WTC11 (cell line): ENCODE data around the gene CD80. TPM values are rescaled to one million over a fixed set of nuclear protein-coding genes. Genes with fewer than 3 reads are reported as not detected.

Experiments used
- ATAC-seq: fragments of 200-7000 bp; cut with Tn5 transposase; 2 replicates; pipeline ENCODE4 v1.10.0; 2021; ENCODE audit warnings: mild to moderate bottlenecking, moderate library complexity
- CTCF ChIA-PET: fragments of 300-600 bp; sonication (Branson Sonifier 250); formaldehyde crosslinking; loops from one replicate; lab custom pipeline; 2021; ENCODE audit warnings: antibody characterized with exemption; lab: Charles Lee
- POLR2A ChIA-PET: fragments of 350-600 bp; sonication (Branson Sonifier 250); formaldehyde crosslinking; loops from one replicate; lab custom pipeline; 2021; ENCODE audit warnings: antibody characterized with exemption; lab: Charles Lee
- DNase-seq: peaks from one replicate; pipeline ENCODE4 v3.0.0; 2021; ENCODE audit warnings: low spot score
- H3K27ac Mint-ChIP-seq: 2 replicates; pipeline ENCODE4 v1.8.0; 2021; ENCODE audit warnings: mixed read lengths
- H3K27me3 Mint-ChIP-seq: 2 replicates; pipeline ENCODE4 v1.8.0; 2021; ENCODE audit warnings: low read depth, mild to moderate bottlenecking, moderate library complexity, mixed read lengths
- H3K36me3 Mint-ChIP-seq: 2 replicates; pipeline ENCODE4 v1.8.0; 2021; ENCODE audit warnings: mixed read lengths
- H3K4me1 Mint-ChIP-seq: 2 replicates; pipeline ENCODE4 v1.8.0; 2022; ENCODE audit warnings: mixed read lengths
- H3K4me3 Mint-ChIP-seq: 2 replicates; pipeline ENCODE4 v1.8.0; 2021; ENCODE audit warnings: mild to moderate bottlenecking, moderate library complexity, mixed read lengths
- H3K9me3 Mint-ChIP-seq: 2 replicates; pipeline ENCODE4 v1.8.0; 2021; ENCODE audit warnings: mixed read lengths
- FOXP1 ChIP-seq: sonication (generic); formaldehyde crosslinking; IDR thresholded peaks from 2 replicates; pipeline ENCODE4 v1.8.0; 2022; ENCODE audit warnings: missing genetic modification reagents, mild to moderate bottlenecking, moderate library complexity, borderline replicate concordance
- GTF2I ChIP-seq: fragments of 250-450 bp; sonication (Bioruptor Pico); conservative IDR thresholded peaks from 2 replicates; pipeline ENCODE4 v1.4.0; 2021; ENCODE audit warnings: mild to moderate bottlenecking
- JAZF1 ChIP-seq: fragments of 250-450 bp; sonication (Bioruptor Pico); IDR thresholded peaks from 2 replicates; pipeline ENCODE4 v1.9.0; 2021; ENCODE audit warnings: moderate library complexity, mild to moderate bottlenecking, inconsistent platforms
- MYBL2 ChIP-seq: sonication (generic); formaldehyde crosslinking; IDR thresholded peaks from 2 replicates; pipeline ENCODE4 v1.8.1; 2023; ENCODE audit warnings: mild to moderate bottlenecking, moderate library complexity, missing genetic modification reagents
- SP1 ChIP-seq: sonication (generic); formaldehyde crosslinking; conservative IDR thresholded peaks from 2 replicates; pipeline ENCODE4 v1.8.1; 2022; ENCODE audit warnings: missing genetic modification reagents
- ZBTB21 ChIP-seq: sonication (generic); formaldehyde crosslinking; IDR thresholded peaks from 2 replicates; pipeline ENCODE4 v1.8.1; 2023; ENCODE audit warnings: mild to moderate bottlenecking, missing genetic modification reagents, borderline replicate concordance
- total RNA-seq: library from RNA; stranded (reverse); gene quantifications from 3 replicates; pipeline ENCODE4 v1.2.3, GENCODE V29; 2021
- TF ChIP-seq, protein P1 (sequence below): fragments of 250-450 bp; sonication (Bioruptor Pico); conservative IDR thresholded peaks from 2 replicates; pipeline ENCODE4 v1.9.0; 2021; ENCODE audit warnings: mild to moderate bottlenecking
- TF ChIP-seq, protein P2 (sequence below): sonication (generic); formaldehyde crosslinking; IDR thresholded peaks from 2 replicates; pipeline ENCODE4 v1.8.0; 2022; ENCODE audit warnings: mild to moderate bottlenecking, missing genetic modification reagents
- TF ChIP-seq, protein P3 (sequence below): sonication (generic); formaldehyde crosslinking; conservative IDR thresholded peaks from 2 replicates; pipeline ENCODE4 v1.8.1; 2023; ENCODE audit warnings: mild to moderate bottlenecking, low read depth, missing genetic modification reagents, moderate library complexity
- TF ChIP-seq, protein P4 (sequence below): sonication (generic); formaldehyde crosslinking; IDR thresholded peaks from 2 replicates; pipeline ENCODE4 v1.8.1; 2022; ENCODE audit warnings: missing genetic modification reagents, borderline replicate concordance
- TF ChIP-seq, protein P5 (sequence below): fragments of 250-450 bp; sonication (Bioruptor Pico); IDR thresholded peaks from 2 replicates; pipeline ENCODE4 v1.9.0; 2021; ENCODE audit warnings: mild to moderate bottlenecking
- TF ChIP-seq, protein P6 (sequence below): sonication (generic); formaldehyde crosslinking; IDR thresholded peaks from 2 replicates; pipeline ENCODE4 v1.8.1; 2023; ENCODE audit warnings: mild to moderate bottlenecking, missing genetic modification reagents, moderate library complexity
- TF ChIP-seq, protein P7 (sequence below): sonication (generic); formaldehyde crosslinking; IDR thresholded peaks from 2 replicates; pipeline ENCODE4 v1.8.0; 2022; ENCODE audit warnings: mild to moderate bottlenecking, missing genetic modification reagents
- TF ChIP-seq, protein P8 (sequence below): fragments of 250-450 bp; sonication (Bioruptor Pico); IDR thresholded peaks from 2 replicates; pipeline ENCODE4 v1.9.0; 2021; ENCODE audit warnings: moderate library complexity, mild to moderate bottlenecking, inconsistent platforms, borderline replicate concordance
- TF ChIP-seq, protein P9 (sequence below): sonication (generic); formaldehyde crosslinking; IDR thresholded peaks from 2 replicates; pipeline ENCODE4 v1.8.0; 2023; ENCODE audit warnings: missing genetic modification reagents, mild to moderate bottlenecking, borderline replicate concordance

The CD80 gene
- total RNA-seq, 1 experiment from 2014 or later = 0.24 TPM

DNA sequence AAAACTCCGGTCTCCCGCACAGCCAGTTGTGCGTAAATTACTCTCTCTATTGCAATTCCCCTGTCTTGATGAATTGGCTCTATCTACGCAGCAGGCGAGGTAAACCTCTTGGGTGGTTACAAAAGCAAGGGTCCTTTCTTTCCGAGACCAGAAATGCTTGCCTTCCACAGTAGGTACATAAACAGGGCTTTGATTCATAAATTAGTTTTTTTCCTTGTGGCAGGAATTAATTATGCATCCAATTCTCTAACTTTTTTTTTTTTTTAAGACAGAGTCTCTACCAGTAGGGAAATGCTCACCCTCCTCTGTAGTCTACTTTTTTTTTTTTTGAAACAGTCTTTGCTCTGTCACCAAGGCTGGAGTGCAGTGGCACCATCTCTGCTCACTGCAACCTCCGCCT is 16.3 kb downstream of the CD80 start (continued):
- TF ChIP-seq, protein P1, sequence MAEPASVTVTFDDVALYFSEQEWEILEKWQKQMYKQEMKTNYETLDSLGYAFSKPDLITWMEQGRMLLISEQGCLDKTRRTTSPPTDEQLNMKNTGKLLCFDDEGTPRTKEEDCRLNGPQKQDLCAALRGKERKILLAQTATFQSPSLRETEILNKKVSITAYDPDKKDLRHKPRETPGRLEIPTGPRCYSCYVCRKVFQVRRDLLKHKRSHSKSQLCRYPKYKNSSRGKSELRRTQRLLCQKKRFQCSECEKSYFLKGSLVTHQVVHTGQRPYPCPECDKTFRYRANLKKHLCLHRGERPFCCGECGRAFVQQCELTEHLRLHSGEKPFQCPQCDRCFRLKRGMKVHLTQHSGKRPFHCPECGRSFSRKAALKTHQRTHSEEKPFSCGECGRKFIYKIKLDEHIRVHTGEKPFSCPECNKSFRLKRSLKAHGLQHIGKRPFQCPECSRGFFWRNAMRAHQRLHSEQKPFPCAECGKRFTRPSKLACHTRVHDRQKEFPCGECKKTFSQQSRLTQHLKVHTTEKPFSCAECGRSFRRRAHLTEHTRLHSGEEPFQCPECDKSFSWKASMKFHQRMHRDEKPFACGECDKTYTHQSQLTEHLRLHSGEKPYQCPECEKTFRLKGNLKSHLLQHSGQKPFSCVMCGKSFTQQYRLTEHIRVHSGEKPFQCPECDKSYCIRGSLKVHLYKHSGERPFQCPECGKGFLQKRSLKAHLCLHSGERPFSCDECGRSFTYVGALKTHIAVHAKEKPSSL = no peak

DNA sequence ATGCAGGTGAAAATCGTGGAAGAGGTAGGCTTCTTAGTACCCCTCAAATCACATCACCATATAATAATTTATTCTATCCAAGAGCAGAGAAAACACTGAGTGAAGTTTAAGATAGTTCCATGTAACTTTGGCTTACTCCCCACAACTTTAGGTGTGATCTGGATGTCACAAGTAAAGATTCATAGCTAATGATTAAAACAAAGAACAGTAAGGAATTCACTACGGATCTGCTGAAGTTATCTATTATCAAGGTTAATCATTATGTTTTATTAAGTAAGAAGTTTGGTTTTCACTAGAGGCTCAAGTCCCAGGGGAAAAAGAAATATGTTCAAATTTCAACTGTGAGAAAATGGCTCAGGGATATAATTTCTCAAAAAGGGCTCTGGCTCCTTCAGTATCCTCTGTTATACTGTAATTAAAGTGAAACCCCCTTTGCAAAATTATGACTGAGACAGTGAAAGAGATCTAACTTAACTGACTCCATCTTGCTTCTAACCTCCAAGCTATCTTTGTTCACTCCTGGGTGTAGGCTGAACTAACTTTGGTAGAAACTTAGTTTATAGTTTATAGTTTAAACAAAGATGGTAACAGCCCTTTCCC is 17.1 kb downstream of the CD80 start:
- Mint-ChIP-seq H3K4me3 (no peak overlapping the region), H3K27me3 (peaks cover 4% of the 10 kb centered on the region; the same call in 1 of the 2 replicates), H3K4me1 (no peaks in the 10 kb centered on the region), H3K36me3 (no peaks in the 10 kb centered on the region), H3K9me3 (no peaks in the 10 kb centered on the region), H3K27ac (no peak overlapping the region)
- no peak for TF ChIP-seq GTF2I (CRISPR knock-in tag)
- no peak for ATAC-seq
- POLR2A ChIA-PET = no interaction called here
- CTCF ChIA-PET = no interaction called here
- no peak for DNase-seq

DNA sequence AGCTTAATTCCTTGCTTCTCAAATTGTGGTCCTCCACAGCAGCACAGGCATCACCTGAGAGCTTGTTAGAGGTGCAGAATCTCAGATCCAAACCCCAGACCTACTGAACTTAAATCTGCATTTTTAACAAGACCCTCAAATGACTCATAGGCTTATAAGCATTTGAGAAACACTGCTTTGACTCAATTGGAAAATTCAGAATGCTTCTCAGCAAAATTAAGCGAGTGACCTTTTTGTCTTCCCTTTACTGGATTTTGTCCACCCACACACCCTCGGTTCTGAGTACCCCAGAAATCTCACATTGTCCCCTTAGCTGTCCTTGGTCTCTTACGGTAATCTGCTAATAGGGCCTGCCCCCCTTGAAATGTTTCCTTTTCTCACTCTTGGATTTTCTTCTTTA is 17.9 kb downstream of the CD80 start:
- Mint-ChIP-seq H3K9me3 (no peaks in the 10 kb centered on the region), H3K4me3 (no peak overlapping the region), H3K27me3 (peaks cover 4% of the 10 kb centered on the region; the same call in 1 of the 2 replicates), H3K36me3 (no peaks in the 10 kb centered on the region), H3K4me1 (no peaks in the 10 kb centered on the region), H3K27ac (no peak overlapping the region)
- DNase-seq (no peak), ATAC-seq (no peak)
- POLR2A ChIA-PET = no interaction called here
- CTCF ChIA-PET = no interaction called here
- TF ChIP-seq, protein P2, sequence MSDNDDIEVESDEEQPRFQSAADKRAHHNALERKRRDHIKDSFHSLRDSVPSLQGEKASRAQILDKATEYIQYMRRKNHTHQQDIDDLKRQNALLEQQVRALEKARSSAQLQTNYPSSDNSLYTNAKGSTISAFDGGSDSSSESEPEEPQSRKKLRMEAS (CRISPR knock-in tag) = no peak
- TF ChIP-seq, protein P3, sequence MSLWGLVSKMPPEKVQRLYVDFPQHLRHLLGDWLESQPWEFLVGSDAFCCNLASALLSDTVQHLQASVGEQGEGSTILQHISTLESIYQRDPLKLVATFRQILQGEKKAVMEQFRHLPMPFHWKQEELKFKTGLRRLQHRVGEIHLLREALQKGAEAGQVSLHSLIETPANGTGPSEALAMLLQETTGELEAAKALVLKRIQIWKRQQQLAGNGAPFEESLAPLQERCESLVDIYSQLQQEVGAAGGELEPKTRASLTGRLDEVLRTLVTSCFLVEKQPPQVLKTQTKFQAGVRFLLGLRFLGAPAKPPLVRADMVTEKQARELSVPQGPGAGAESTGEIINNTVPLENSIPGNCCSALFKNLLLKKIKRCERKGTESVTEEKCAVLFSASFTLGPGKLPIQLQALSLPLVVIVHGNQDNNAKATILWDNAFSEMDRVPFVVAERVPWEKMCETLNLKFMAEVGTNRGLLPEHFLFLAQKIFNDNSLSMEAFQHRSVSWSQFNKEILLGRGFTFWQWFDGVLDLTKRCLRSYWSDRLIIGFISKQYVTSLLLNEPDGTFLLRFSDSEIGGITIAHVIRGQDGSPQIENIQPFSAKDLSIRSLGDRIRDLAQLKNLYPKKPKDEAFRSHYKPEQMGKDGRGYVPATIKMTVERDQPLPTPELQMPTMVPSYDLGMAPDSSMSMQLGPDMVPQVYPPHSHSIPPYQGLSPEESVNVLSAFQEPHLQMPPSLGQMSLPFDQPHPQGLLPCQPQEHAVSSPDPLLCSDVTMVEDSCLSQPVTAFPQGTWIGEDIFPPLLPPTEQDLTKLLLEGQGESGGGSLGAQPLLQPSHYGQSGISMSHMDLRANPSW (CRISPR knock-in tag) = no peak
- no peak for TF ChIP-seq JAZF1 (CRISPR knock-in tag)
- TF ChIP-seq, protein P4, sequence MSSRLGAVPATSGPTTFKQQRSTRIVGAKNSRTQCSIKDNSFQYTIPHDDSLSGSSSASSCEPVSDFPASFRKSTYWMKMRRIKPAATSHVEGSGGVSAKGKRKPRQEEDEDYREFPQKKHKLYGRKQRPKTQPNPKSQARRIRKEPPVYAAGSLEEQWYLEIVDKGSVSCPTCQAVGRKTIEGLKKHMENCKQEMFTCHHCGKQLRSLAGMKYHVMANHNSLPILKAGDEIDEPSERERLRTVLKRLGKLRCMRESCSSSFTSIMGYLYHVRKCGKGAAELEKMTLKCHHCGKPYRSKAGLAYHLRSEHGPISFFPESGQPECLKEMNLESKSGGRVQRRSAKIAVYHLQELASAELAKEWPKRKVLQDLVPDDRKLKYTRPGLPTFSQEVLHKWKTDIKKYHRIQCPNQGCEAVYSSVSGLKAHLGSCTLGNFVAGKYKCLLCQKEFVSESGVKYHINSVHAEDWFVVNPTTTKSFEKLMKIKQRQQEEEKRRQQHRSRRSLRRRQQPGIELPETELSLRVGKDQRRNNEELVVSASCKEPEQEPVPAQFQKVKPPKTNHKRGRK (CRISPR knock-in tag) = no peak
- no peak for TF ChIP-seq MYBL2 (CRISPR knock-in tag)
- no peak for TF ChIP-seq FOXP1 (CRISPR knock-in tag)
- TF ChIP-seq, protein P5, sequence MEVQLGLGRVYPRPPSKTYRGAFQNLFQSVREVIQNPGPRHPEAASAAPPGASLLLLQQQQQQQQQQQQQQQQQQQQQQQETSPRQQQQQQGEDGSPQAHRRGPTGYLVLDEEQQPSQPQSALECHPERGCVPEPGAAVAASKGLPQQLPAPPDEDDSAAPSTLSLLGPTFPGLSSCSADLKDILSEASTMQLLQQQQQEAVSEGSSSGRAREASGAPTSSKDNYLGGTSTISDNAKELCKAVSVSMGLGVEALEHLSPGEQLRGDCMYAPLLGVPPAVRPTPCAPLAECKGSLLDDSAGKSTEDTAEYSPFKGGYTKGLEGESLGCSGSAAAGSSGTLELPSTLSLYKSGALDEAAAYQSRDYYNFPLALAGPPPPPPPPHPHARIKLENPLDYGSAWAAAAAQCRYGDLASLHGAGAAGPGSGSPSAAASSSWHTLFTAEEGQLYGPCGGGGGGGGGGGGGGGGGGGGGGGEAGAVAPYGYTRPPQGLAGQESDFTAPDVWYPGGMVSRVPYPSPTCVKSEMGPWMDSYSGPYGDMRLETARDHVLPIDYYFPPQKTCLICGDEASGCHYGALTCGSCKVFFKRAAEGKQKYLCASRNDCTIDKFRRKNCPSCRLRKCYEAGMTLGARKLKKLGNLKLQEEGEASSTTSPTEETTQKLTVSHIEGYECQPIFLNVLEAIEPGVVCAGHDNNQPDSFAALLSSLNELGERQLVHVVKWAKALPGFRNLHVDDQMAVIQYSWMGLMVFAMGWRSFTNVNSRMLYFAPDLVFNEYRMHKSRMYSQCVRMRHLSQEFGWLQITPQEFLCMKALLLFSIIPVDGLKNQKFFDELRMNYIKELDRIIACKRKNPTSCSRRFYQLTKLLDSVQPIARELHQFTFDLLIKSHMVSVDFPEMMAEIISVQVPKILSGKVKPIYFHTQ (CRISPR knock-in tag) = no peak
- no peak for TF ChIP-seq SP1 (CRISPR knock-in tag)
- TF ChIP-seq, protein P6, sequence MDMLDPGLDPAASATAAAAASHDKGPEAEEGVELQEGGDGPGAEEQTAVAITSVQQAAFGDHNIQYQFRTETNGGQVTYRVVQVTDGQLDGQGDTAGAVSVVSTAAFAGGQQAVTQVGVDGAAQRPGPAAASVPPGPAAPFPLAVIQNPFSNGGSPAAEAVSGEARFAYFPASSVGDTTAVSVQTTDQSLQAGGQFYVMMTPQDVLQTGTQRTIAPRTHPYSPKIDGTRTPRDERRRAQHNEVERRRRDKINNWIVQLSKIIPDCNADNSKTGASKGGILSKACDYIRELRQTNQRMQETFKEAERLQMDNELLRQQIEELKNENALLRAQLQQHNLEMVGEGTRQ (CRISPR knock-in tag) = no peak
- TF ChIP-seq, protein P7, sequence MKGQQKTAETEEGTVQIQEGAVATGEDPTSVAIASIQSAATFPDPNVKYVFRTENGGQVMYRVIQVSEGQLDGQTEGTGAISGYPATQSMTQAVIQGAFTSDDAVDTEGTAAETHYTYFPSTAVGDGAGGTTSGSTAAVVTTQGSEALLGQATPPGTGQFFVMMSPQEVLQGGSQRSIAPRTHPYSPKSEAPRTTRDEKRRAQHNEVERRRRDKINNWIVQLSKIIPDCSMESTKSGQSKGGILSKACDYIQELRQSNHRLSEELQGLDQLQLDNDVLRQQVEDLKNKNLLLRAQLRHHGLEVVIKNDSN (CRISPR knock-in tag) = no peak
- TF ChIP-seq, protein P8, sequence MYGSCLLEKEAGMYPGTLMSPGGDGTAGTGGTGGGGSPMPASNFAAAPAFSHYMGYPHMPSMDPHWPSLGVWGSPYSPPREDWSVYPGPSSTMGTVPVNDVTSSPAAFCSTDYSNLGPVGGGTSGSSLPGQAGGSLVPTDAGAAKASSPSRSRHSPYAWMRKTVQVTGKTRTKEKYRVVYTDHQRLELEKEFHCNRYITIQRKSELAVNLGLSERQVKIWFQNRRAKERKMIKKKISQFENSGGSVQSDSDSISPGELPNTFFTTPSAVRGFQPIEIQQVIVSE (CRISPR knock-in tag) = no peak
- TF ChIP-seq, protein P9, sequence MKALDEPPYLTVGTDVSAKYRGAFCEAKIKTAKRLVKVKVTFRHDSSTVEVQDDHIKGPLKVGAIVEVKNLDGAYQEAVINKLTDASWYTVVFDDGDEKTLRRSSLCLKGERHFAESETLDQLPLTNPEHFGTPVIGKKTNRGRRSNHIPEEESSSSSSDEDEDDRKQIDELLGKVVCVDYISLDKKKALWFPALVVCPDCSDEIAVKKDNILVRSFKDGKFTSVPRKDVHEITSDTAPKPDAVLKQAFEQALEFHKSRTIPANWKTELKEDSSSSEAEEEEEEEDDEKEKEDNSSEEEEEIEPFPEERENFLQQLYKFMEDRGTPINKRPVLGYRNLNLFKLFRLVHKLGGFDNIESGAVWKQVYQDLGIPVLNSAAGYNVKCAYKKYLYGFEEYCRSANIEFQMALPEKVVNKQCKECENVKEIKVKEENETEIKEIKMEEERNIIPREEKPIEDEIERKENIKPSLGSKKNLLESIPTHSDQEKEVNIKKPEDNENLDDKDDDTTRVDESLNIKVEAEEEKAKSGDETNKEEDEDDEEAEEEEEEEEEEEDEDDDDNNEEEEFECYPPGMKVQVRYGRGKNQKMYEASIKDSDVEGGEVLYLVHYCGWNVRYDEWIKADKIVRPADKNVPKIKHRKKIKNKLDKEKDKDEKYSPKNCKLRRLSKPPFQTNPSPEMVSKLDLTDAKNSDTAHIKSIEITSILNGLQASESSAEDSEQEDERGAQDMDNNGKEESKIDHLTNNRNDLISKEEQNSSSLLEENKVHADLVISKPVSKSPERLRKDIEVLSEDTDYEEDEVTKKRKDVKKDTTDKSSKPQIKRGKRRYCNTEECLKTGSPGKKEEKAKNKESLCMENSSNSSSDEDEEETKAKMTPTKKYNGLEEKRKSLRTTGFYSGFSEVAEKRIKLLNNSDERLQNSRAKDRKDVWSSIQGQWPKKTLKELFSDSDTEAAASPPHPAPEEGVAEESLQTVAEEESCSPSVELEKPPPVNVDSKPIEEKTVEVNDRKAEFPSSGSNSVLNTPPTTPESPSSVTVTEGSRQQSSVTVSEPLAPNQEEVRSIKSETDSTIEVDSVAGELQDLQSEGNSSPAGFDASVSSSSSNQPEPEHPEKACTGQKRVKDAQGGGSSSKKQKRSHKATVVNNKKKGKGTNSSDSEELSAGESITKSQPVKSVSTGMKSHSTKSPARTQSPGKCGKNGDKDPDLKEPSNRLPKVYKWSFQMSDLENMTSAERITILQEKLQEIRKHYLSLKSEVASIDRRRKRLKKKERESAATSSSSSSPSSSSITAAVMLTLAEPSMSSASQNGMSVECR (CRISPR knock-in tag) = no peak
- TF ChIP-seq ZBTB21 = no peak
